ENCODE results near the gene SORBS2. TPM values are rescaled to one million over a fixed set of nuclear protein-coding genes. Genes with fewer than 3 reads are reported as not detected.

Gene SORBS2
- total and polyA plus RNA-seq, 8 donors = 24.2 to 50.8 (median 35.5) TPM

- Histone ChIP-seq H3K27me3 (no peaks in the 10 kb centered on the region), H3K4me1 (no peaks in the 10 kb centered on the region), H3K4me3 (no peak overlapping the region), H3K27ac (no peak overlapping the region), H3K36me3 (peaks cover 0 to under 1% of the 10 kb centered on the region in 2 donors), H3K9me3 (no peaks in the 10 kb centered on the region)
- DNase-seq = no peak
- ATAC-seq = no peak
- intact Hi-C loops (cut with DNase I) = no loop called here
- no peak for TF ChIP-seq CTCF (IDR thresholded peaks at IDR 0.05)
Observed at GRCh38 chr4:185671066-185671465, 140.9 kb downstream of the SORBS2 start.

GRCh38 chr4:185669288-185669687 lies 142.7 kb downstream of the SORBS2 start:
- Histone ChIP-seq H3K36me3 (peaks cover 0 to 5% of the 10 kb centered on the region in 2 donors), H3K27ac (no peak overlapping the region), H3K4me1 (no peaks in the 10 kb centered on the region), H3K4me3 (no peak overlapping the region), H3K9me3 (no peaks in the 10 kb centered on the region), H3K27me3 (no peaks in the 10 kb centered on the region)
- ATAC-seq (no peak), DNase-seq (no peak)
- intact Hi-C loops (cut with DNase I) = no loop called here
- TF ChIP-seq CTCF (IDR thresholded peaks at IDR 0.05) = no peak

GRCh38 chr4:185666156-185666555 lies 145.8 kb downstream of the SORBS2 start:
- TF ChIP-seq CTCF (IDR thresholded peaks at IDR 0.05) = no peak
- intact Hi-C loops (cut with DNase I) = no loop called here
- H3K27ac ChIP-seq = no peak overlapping the region
- H3K4me3 ChIP-seq = no peak overlapping the region
- DNase-seq (no peak), ATAC-seq (no peak)
- H3K9me3 ChIP-seq = no peaks in the 10 kb centered on the region
- H3K36me3 ChIP-seq = peaks cover 0 to 10% of the 10 kb centered on the region in 2 donors
- H3K4me1 ChIP-seq = no peaks in the 10 kb centered on the region
- no peaks in the 10 kb centered on the region for H3K27me3 ChIP-seq

GRCh38 chr4:185665655-185666054 lies 146.3 kb downstream of the SORBS2 start:
- H3K9me3 ChIP-seq = no peaks in the 10 kb centered on the region
- no peaks in the 10 kb centered on the region for H3K4me1 ChIP-seq
- no peak overlapping the region for H3K4me3 ChIP-seq
- H3K27me3 ChIP-seq = no peaks in the 10 kb centered on the region
- intact Hi-C loops (cut with DNase I) = no loop called here
- no peak for ATAC-seq
- no peak for TF ChIP-seq CTCF (IDR thresholded peaks at IDR 0.05)
- DNase-seq = no peak
- no peak overlapping the region for H3K27ac ChIP-seq
- peaks cover 0 to 10% of the 10 kb centered on the region in 2 donors for H3K36me3 ChIP-seq

- ATAC-seq (no peak), DNase-seq (no peak)
- Histone ChIP-seq H3K27me3 (no peaks in the 10 kb centered on the region), H3K4me1 (no peaks in the 10 kb centered on the region), H3K27ac (no peak overlapping the region), H3K36me3 (peaks cover 0 to 10% of the 10 kb centered on the region in 2 donors), H3K9me3 (no peaks in the 10 kb centered on the region), H3K4me3 (no peak overlapping the region)
- intact Hi-C loops (cut with DNase I) = no loop called here
- no peak for TF ChIP-seq CTCF (IDR thresholded peaks at IDR 0.05)
Observed at GRCh38 chr4:185664481-185664880, 147.5 kb downstream of the SORBS2 start.
